GM12891 (cell line): ENCODE results near the gene RTP1.

Experiments
- POLR2A ChIP-seq: IDR thresholded peaks from 2 replicates; pipeline ENCODE4 v1.6.1; 2011; ENCODE audit warnings: low read depth, low read length, control low read depth
- POLR2AphosphoS5 ChIP-seq: IDR thresholded peaks from 2 replicates; pipeline ENCODE4 v1.6.1; 2011; ENCODE audit warnings: low read depth, low read length, control low read depth
- SPI1 ChIP-seq: IDR thresholded peaks from 2 replicates; pipeline ENCODE4 v1.6.1; 2011; ENCODE audit warnings: low read depth, low read length, control low read depth
- TAF1 ChIP-seq: IDR thresholded peaks from 2 replicates; pipeline ENCODE4 v1.6.1; 2011; ENCODE audit warnings: low read depth, low read length, control low read depth

DNA sequence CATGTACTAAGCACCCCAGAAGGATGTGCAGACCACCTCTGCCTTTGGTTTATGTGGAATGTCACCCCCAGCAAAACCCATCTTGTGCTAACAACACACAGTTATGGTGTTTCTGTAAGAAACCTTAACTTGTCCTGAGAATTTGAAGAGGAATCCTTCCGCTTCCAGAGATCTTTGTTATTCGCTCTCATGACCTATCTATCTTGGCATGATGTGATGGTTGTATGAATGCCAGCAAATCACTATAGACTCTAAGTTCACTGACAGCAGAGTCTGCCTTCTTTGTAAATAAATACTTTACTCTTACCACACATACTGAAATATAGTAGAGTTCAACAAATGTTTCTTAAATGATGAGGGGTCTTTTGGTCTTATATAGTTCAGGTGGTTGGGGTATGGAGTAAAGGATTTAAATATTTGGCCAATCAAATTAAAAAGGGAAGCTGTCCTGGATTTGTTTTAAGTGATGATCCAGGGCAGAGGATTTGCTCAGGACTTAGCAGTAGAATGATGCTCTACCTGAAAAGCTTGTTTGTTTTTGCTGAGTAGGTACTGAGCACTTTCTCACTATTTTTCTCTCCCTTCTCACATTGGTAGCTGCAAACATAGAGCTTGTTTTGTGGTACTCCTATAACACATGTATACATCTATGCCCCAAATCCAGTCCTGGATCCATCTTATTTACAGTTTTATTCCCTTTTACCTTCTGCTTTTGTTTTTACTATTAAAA lies 27.9 kb upstream of the RTP1 start:
- TF ChIP-seq TAF1 (no peak), POLR2AphosphoS5 (no peak), POLR2A (no peak), SPI1 (no peak)
